ENCODE measurements around the gene SARDH.
"Not testable (repeated sequence)": the region's sequence is repeated elsewhere in the genome, so short reads cannot be mapped to it uniquely, and the experiment has no call there.

SARDH gene

DNA sequence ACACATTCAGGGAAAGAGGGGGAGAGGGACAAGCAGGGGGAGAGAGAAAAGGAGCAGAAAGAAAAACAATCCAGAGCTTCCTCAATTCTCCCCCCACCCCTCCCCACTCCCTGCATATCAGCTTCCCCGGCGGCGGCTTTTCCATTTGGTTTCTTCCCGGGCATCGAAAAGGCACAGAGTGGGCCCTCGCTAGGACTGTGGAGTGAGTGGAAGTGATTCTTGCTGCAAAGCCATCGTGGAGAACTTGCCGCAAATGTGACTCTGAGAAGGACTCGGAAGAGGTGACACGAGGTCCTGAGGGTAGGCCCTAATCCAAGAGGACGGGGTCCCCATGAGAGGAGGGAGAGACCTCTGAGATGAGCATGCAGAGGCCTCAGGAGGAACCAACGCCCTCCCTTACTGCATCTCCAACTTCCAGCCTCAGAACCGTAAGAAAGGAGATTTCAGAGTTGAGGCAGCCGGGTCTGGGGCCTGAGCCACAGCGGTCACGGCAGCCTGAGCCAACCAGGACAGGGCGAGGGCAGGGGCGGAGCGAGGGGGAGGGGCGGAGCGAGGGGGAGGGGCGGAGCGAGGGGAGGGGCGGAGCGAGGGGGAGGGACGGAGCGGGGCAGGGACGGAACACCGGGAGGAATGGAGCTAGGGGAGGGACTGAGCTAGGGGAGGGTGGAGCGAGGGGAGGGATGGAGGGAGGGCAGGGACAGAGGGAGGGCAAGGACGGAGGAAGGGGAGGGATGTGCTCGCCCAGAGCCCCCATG, 21.2 kb upstream of the SARDH start:
- no peak for DNase-seq

DNA sequence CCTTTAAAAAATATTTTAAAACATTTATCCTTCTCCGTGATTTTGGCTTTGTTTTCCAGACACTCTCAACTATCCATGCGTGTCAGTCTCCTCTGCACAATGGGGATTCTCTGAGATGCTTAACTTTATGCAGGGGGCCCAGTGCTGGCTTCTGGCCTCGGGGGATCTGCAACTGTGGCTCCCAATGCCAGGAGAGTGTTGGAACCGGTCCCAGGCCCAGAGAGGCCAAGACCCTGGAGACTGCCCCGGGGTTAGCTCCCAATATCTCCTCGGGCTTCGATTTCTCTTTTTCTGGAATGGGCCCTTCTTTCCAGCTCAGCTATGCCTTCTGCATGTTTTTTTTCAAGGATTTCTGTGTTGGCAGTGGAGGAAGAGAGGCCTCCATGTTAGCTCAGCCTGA, 20.1 kb upstream of the SARDH start:
- DNase-seq, result no peak

GRCh38 chr9:133754688-133755227, 16.6 kb upstream of the SARDH start:
- no peak for DNase-seq

GRCh38 chr9:133754187-133754586, 16.0 kb upstream of the SARDH start:
- DNase-seq, result no peak

DNA sequence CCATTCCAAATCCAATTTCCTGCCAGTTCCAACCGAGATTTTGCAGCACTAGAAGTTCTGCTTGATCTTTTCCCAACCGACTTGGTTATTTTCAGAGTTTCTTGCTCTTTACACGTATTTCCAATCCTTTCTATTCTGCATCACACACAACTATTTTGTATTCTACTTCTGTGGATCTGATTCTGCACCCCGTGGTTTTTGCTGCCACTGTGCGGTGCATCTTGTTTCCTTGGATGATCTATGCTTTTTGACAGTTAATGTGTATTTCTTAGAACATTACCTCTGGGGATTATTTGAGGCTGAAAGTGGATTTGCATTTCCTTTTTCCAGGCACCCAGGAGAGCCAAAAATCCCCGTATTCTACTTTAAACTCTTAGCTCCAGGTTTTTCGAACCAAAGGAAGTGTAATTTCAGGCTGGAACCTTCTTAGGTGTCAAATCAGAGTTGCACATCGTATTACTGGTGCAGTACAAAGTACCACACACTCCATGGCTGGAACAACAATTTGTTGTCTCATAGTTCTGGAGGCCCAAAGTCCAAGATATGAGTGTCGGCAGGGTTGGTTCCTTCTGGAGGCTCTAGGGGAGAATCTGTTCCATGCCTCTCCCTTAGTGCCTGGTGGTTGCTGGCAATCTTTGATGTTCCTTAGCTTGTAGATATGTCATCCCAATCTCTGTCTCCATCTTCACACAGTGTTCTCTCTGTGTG, 14.7 kb upstream of the SARDH start:
- DNase-seq, result no peak

- no peak for DNase-seq
Observed at GRCh38 chr9:133750982-133751649, 13.0 kb upstream of the SARDH start.

GRCh38 chr9:133747309-133747708, 9.2 kb upstream of the SARDH start:
- DNase-seq, result no peak

DNA sequence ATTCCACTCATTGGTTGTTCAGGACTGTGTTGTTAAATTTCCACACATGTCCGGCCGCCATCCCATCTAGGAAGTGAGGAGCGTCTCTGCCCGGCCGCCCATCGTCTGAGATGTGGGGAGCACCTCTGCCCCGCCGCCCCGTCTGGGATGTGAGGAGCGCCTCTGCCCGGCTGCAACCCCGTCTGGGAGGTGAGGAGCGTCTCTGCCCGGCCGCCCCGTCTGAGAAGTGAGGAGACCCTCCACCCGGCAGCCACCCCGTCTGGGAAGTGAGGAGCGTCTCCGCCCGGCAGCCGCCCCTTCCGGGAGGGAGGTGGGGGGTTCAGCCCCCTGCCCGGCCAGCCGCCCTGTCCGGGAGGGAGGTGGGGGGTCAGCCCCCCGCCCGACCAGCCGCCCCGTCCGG, 6.4 kb upstream of the SARDH start:
- DNase-seq, result not testable (repeated sequence)

DNA sequence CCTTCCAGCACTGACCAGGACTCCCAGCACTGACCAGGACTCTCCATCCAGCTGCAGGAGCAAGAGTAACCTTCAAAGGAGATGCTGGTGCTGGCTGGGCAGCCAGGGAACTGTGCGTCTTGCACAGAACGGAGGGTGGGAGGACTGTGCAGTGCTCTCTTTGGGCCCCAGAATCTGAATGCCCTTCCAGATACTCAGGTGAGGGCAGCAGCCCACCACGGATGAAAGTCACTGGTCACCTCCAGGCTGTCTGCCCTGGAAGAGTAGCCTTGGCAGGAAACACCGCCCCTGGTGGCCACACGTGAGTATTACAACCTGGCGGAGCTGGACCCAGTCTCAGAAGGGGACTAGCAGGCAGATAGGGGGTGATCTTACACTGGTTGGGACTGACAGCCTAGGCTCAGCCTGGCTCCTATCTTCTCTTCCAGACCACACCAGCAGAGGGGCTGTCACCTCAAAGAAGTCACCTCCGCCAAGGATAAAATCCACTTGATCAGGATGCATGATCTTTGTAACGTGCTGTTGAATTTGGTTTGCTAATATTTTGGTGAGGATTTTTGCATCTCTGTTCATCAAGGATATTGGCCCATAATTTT, 4.8 kb upstream of the SARDH start:
- peak; percentile 76 for DNase-seq

- no peak for DNase-seq
Observed at GRCh38 chr9:133742251-133742650, 4.1 kb upstream of the SARDH start.

GRCh38 chr9:133741716-133742115, 3.6 kb upstream of the SARDH start:
- no peak for DNase-seq

DNA sequence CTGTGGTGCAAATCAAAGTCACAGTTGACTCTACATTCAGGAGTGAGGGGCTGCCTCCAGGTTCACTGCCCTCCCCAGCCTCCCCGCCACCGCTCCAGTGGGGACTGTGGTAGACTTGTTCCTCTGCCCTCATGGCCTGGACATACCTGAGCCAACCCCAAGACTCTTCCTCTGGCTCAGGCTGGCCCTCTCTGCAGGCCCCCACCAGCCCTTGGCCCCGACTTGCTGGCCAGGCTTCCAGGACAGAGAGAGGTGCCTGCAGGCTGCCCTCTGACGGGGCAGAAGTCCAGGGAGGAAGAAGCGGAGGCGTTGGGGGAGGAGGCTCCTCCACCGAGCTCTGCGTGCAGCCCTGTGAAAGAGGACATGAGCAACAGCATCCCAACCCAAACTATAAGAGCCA, 2.8 kb upstream of the SARDH start:
- no peak for DNase-seq

- DNase-seq, result no peak
Observed at GRCh38 chr9:133739408-133740280, 1.5 kb upstream of the SARDH start.

DNA sequence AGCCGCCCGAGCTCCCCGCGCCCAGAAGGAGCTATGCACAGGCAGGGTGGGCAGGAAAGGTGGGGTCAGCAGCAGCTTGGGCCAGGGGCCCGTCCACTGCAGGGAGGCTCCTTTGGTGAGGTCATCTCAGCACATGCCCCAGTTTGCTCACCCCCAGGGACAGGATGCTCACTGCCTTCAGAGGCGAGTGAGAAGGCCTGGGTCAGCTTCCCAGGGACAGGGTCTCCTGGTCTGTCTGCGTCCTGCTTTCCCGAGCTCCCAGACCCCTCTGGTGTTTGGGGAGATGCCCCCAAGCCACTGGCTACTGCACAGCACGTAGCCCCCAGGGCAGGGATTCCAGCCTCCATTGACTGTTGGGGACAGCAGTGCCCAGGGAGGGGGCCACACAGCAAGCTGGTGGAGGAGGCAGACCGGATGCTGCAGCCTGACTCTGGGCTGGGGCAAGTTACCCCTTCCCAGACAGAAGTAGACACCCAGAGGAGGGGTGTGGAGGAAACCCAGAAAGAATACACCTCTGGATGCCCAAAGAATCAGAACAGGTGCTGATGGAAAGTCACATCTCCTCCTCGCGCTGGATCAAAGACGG, 581 bp upstream of the SARDH start:
- DNase-seq, result no peak

DNA sequence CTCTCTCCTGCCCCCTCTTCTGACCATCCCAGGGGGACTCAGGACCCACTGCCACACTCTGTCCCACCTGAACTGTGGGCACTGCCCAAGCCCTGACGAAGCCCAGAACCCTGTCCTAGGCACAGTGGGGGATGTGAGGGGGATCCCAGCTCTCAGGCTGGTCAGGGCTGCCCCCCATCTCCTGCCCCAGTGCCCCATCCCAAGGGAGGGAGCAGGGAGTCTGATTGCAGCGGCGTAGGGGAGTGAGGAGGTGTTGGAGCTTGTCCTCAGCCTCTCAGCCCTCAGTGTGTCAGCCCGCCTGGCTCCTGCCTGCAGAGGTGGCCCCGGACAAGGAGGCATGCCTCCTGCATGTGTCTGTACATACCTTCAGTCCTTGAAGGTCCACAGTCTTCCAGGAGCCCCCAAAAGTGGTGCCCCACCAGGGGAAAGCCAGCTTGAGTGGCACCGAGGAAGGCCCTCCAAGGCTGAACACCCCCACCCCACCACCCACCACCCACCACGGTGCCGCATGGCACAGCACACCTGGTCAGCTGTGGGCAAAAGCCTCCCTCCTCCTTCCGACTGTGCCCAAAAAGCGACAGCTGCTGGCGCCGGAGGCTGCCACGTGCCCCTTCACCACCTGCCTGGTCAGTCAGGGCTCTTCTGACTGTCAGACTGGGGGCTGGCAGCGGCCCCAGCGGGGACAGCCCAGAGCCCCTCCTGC, 930 bp downstream of the SARDH start:
- peak; percentile 57 for DNase-seq

DNA sequence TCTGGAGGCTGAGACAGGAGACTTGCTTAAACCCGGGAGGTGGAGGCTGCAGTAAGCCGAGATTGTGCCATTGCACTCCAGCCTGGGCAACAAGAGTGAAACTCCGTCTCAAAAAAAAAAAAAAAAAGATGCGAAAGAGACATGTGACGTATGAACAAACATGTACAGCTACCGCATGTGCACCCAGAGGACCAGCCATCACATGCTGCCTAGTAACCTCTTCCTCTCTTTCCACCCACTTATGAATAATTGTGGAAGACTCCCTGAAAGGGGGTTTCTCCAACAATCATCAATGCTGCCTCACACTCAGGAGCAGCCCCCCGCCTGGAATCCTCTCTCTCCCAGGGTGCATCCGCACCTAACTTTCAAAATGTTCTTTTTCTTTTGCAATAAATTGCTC, 2.2 kb downstream of the SARDH start:
- DNase-seq, result no peak

DNA sequence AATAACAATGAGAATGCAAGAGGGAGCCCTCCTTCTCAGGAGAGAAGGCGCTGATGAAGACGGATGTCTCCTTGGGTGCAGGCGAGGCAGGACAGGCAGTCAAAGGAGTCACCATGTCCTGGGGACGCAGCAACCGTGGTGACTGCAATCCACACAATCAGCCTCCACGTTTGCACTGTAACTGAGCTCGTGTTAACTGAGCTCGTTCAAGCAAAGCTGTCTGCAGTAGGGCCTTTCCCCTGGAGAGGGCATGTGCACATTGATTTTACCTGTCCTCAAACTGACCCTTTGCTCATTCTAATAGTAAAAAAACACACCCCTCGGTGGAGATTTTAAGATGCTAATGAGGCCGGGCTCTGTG, 2.8 kb downstream of the SARDH start:
- DNase-seq, result no peak

GRCh38 chr9:133734590-133735414, 3.4 kb downstream of the SARDH start:
- DNase-seq, result no peak

DNA sequence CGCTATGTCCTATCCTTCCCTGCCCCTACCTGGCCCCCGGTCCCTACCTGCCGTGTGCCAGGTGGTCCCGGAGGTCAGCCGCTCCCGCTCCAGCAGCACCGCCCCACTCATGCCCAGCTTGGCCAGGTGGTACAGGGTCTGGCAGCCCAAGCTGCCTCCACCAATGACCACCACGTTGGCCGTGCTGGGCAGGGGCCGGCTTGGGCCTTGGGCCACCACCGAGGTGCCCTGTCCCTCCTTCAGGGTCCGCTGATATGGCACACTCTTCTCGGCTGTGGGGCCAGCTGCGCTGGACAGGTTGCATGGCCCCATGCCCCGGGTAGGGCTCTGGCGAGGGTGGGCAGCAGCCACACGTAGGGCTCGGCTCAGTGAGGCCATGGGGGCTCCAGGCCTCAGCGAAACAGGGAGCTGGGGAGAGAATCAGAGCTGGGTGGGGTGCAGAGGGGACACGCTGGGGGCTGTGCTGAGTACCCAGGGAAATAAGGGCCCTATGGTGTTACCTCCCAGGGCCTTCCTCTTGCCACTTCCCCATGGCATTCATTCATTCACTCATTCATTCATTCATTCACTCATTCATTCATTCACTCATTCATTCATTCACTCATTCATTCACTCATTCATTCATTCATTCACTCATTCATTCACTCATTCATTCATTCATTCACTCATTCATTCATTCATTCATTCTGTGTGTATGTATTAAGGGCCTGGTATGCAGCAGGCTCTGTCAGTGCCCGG, 4.2 kb downstream of the SARDH start:
- DNase-seq, result no peak

DNA sequence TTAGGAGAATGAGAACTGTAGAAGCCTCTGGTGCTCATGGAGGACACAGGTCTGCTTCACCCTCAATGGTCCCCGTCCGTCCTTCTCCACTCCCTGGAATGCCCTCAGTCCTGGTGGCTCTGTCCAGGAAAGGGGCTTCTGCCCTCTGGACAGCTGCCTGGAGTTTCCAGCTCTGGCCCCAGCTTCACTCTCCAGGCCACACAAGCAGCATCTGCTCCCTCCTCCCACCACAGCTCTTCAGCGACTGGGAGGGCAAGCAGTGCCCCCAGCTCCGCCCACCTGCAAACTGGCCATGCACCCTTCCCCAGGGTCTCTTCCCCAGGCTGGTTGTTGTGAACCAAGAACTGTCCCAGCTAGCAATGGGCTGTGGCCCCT, 4.7 kb downstream of the SARDH start:
- DNase-seq, result no peak
